HG03097 (cell line): ENCODE data around the gene CLEC1B.
"Not testable (repeated sequence)": the region's sequence is repeated elsewhere in the genome, so short reads cannot be mapped to it uniquely, and the experiment has no call there.

Source experiments
- ATAC-seq: cut with Tn5 transposase; IDR thresholded peaks from one replicate; pipeline ENCODE4 v1.9.1; 2021; ENCODE audit not compliant: unreplicated experiment, low FRiP score

Gene CLEC1B

DNA sequence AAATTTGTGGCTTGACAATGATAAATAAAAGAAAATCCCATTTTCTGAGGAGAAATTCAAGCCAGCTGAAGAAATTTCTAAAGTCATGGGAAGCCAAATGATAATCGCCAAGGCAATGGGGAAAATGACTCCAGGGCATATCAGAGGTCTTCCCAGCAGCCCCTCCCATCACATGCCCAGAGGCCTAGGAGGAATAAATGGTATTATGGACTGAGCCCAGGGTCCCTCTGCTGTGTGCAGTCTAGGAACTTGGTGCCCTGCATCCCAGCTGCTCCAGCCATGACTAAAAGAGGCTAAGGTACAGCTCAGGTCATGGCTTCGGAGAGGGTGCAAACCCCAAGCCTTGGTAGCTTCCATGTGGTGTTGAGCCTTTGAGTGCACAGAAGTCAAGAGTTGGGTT is 23.3 kb downstream of the CLEC1B start:
- ATAC-seq, result no peak

DNA sequence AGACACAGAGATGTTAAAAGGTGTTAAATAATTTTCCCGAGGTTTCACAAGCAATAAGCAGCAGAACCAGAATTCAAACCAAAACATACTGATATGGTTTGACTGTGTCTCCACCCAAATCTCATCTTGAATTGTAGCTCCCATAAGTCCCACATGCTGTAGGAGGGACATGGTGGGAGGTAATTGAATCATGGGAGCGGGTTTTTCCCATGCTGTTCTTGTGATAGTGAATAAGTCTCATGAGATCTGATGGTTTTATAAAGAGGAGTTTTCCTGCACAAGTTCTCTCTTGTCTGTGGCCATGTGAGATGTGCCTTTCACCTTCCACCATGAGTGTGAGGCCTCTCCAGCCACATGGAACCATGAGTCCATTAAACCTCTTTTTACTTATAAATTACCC is 24.2 kb downstream of the CLEC1B start:
- ATAC-seq, result not testable (repeated sequence)

DNA sequence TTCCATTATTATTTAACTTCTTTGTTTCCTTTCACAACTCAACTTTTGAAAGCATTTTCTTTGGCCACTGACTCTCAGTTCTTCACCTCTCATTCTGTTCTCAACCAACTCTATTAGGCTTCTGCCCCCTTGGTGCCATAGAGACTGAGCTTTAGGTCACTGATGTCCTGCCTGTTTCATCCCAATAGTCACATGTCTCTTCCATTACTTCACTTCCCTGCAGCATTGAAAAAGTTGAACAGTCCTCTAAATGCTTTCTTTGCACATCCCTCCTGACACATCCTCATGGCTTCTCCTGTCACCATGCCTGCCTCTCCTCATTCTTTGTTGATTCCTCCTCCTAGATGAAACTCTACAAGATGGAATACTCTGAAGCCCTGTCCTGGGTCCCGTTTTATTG is 25.0 kb downstream of the CLEC1B start:
- ATAC-seq, result no peak

DNA sequence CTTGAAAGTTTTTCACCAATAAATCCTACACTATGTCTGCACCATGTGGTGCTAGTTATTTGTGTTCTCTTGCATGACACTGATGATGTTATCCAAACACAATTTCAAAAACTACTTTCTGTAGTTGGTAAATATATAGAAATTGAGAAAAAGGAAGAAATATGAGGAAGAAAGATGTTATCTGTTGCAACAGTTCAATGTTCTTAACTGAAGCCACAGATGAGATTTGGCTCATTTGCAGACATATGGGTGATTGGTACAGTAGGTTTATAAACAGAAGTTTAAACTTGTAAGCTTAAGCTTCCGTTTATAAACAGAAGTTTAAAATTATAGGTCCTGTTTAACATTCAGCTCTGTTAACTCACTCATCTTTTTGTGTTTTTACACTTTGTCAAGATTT is 27.7 kb downstream of the CLEC1B start, which contains the start of gene CLEC12A:
CLEC12A (plus strand) TSS at position 229 of the 400 bp plus-strand sequence. CDS start 188 bp downstream, outside the sequence.
- ATAC-seq, result no peak

DNA sequence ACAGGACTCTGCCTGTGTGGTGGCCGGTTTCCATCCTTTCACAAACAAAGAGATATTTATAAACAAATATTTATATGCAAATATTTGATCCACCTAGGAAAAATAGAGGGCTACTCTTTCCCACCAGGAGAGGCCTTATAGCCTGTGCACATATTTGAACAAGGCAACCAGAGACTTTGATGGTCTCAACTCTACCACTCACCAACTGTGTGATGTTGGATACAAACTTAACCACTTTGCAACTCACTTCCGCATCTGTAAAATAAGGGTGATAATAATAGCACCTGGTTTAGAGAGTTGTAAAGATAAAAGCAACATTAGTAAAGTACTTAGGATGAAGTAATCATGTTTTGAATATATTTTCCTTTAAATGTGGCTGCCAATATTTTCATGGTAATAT is 29.2 kb downstream of the CLEC1B start:
- no peak for ATAC-seq

DNA sequence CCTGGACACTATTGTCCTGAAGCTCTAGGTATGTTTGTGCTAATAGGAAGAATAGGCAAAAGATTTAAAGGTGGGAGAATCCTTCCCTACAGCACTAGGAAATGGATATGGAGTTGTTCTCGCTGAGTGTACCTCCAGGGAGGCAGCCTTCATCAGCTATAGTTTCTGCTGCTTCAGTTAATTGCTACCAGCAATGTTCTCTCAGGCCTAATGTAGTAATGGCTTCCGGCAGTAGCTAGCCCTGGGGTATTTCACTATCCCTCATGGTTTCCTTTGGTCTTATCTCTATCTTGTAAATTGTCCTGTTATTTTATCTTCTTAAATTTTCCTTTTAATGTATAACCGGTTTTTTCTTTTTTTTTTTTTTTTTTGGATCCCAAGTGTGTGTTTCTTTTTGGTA is 37.0 kb downstream of the CLEC1B start:
- ATAC-seq, result no peak

DNA sequence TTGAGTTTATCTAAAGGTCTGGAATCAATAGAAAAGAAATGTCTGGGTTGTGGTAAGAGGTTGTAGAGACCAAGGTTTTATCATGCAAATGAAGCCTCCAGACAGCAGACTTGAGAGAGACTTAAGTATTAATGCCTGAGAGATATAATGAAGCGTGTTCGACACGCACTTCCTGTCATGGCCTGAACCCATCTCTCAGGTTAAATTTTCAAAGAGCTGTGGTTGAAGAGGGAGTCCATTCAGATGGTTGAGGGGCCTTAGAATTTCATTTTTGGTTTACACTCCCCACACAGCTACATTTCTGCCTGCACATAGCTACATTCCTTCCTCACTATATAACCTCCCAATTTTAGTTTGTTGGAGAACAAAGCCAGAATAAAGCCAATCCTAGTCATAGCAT is 37.8 kb downstream of the CLEC1B start:
- ATAC-seq, result peak; percentile 68

DNA sequence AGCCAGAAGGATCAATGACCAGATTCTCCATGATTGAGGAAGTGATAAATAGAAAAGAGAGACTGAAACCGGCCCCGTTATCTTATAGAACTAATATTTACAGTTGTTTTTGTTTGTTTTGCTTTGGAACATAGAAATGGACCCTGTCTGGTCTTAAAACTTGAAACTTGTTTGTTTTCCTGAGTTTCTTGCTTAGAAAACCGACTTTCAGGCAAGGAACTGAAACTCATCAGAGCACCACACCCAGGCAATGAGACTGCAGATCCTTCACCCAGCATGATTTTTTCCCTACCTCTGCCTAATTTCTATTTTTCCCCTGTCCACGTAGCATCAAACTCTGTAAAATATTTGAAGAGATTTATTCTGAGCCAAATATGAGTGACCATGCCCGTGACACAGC is 38.3 kb downstream of the CLEC1B start:
- no peak for ATAC-seq

DNA sequence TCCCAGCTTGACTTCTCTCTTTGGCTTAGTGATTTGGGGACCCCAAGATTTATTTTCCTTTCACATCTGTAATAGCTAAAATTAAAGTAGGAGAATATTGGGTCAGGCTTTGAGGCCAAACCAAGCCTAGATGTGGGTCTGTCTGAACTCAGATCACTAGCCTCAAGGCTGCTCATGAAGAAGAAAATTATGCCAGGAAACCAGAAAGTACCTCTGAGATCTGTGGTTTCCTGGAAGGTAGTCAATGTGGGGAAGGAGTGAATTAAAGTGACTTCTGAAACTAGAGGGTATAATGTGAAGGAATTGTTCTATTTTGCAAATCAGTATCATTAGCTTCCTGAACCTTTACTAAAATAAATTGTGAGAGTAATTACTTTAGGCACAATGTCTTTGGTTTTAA is 41.1 kb downstream of the CLEC1B start:
- ATAC-seq, result no peak

DNA sequence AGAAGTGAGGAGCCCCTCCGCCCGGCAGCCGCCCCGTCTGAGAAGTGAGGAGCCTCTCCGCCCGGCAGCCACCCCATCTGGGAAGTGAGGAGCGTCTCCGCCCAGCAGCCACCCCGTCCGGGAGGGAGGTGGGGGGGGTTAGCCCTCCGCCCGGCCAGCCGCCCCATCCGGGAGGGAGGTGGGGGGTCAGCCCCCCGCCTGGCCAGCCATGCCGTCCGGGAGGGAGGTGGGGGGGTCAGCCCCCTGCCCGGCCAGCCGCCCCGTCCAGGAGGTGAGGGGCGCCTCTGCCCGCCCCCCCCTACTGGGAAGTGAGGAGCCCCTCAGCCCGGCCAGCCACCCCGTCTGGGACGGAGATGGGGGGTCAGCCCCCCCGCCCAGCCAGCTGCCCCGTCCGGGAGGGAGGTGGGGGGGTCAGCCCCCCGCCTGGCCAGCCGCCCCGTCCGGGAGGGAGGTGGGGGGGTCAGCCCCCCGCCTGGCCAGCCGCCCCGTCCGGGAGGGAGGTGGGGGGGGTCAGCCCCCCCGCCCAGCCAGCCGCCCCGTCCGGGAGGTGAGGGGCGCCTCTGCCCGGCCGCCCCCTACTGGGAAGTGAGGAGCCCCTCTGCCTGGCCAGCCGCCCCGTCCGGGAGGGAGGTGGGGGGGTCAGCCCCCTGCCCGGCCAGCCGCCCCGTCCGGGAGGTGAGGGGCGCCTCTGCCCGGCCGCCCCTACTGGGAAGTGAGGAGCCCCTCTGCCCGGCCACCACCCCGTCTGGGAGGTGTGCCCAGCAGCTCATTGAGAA is 45.8 kb downstream of the CLEC1B start:
- ATAC-seq, result not testable (repeated sequence)

DNA sequence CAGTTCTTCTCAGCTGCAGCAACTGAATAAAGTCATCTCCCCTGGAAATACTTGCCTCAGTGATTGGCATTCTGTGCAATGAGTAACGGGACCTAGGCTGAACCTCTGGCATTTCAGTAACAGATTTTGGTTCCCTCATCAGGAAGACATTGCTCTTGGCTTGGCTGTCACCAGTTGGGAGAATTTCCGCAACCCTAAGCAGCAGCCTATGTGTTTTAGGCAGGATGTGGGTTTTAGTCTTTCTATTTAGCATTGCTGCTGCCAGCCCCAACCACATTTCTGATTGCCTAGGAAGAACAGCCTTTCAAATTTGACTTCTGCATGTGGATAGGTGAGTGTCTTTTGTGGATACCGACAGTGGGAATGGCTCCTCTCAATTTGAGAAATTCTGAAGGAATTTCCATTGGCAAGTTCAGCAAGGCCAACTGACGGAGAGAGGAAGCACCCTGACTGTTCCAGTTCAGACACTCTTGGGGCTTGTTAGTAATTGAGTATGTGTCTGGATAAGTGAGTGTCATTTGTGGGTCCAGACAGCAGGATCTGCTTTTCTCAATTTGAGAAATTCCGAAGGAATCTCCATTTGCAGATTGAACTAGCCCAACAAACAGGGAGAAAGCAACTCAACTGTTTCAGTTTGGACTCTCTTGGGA is 47.8 kb downstream of the CLEC1B start:
- ATAC-seq, result no peak

DNA sequence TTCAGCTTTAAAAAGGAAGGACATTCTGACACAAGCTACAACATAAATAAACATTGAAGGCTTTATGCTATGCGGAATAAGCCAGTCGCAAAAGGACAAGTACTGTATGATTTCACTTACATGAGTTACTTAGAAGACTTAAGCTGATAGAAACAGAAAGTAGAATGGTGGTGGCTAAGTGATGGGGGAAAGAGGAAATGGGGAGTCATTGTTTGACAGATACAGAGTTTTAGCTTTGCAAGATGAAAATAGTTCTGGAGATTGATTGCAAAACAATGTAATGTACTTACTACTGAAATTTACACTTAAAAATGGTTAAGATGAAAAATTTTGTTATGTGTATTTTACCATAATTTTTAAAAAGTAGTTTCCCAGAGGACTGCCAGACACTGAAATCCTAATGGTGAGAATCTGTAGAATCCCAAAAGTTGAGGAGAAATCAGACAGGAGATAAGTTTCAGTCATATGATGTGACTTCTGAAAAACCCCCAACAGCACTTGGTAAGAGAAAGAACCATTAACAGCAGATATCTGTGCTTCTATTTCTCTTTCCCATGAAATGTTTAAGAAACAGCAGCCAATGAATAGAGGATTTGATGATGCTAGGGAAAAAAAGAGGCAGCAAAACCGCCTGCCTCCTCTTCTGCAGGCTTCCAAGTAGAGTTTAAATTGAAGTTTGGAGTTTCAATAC is 50.2 kb downstream of the CLEC1B start:
- ATAC-seq, result peak; percentile 89

DNA sequence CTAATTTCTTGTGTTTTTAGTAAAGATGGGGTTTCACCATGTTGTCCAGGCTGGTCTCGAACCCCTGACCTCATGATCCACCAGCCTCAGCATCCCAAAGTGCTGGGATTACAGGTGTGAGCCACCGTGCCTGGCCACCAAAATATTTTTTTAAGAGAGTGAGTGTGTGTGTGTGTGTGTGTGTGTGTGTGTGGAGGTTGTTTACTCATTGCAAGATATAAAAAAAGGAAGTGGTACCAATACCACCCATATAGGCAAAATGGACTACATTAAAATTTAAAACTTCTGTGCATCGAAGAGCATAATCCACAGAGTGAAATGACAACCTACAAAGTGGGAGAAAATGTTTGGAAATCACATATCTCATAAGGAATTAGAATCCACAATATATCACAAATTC is 51.2 kb downstream of the CLEC1B start:
- no peak for ATAC-seq

DNA sequence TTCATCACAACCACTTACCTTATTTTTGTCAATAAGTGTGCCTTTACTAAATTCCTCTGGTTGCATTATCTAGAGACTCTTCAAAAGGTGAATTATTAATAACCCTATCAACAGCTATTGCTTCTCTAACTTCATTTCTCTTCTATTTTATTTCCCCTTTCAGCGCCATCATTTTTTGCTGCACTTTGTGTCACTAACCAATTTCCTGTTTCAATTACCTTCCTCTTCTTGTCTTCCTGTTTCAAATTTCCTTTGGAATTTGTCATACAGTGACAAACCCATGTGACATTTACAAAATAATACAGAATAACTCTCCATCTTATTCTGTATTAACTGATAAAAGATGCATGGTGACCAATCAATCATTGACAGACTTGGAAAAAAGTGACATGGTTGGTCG is 54.5 kb downstream of the CLEC1B start:
- no peak for ATAC-seq

DNA sequence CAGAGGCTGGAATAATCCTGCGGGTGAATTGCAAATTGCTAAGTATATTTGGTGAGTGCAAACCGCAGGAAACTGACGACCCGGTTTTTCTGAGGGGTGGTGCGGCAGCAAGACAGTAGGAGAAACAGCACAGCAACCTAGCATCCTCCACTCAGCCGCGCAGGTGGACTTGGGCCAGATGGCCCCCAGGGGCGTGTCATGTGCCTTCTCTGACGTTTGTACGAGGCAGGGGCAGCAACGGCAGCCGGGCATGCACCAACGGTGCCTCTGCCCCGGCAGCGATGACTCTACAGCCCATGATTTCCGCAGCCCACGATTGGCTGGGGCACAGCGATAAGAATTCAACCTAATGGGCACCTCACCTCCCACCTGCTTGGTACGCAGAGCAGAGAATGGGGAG is 55.7 kb downstream of the CLEC1B start:
- ATAC-seq, result no peak
